GM21390 (cell line): Measurements from ENCODE around the gene PAN3.
"Not testable (repeated sequence)": the region's sequence is repeated elsewhere in the genome, so short reads cannot be mapped to it uniquely, and the experiment has no call there.

Source experiments
- ATAC-seq: cut with Tn5 transposase; IDR thresholded peaks from one replicate; pipeline ENCODE4 v1.9.1; 2021; ENCODE audit not compliant: unreplicated experiment

Gene PAN3

DNA sequence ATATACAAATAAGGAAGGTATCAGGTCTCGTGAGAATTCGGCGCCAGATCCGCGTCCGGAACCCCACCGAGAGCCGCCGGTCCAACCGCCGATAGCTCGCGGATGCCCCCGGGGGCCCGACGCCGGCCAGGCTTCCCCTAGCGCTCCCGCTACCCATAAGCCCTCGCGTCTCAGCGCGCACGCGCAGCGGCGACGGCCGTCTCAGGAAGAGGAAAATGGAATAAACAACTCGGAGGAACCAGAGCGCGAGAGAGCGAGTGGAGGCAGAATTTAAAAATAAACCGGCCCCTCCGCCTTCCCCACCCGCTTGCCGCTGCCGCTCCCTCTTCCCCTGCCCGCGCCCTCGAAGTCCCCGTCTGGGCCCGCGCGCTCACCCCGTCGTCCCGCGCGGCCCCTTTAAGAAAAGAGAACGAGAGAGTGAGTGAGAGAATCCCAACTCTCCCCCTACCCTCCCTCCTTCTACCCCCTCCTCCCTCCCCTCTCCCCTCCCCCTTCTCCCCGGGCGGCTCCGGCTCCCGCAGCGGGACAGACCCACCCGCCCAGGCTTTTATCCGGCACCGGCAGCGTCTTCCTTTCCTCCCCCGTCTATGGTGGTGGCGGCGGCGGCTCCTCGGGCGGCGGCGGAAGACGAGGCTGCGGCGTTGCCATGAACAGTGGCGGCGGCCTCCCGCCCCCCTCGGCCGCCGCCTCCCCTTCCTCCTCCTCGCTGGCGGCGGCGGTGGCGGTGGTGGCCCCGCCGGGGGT, at the start of gene PAN3:
TSS of gene PAN3 (plus strand) at position 534 of the 744 bp plus-strand sequence. CDS start at position 647, 113 bp downstream.
- peak; percentile 54 for ATAC-seq

GRCh38 chr13:28089065-28089464, 49.3 kb upstream of the PAN3 start:
- no peak for ATAC-seq

- no peak for ATAC-seq
Measured at GRCh38 chr13:28092431-28092830, 45.9 kb upstream of the PAN3 start.

GRCh38 chr13:28093881-28094280, 44.5 kb upstream of the PAN3 start:
- ATAC-seq: no peak

GRCh38 chr13:28094306-28094705, 44.0 kb upstream of the PAN3 start:
- no peak for ATAC-seq

GRCh38 chr13:28097503-28097902, 40.8 kb upstream of the PAN3 start:
- no peak for ATAC-seq

DNA sequence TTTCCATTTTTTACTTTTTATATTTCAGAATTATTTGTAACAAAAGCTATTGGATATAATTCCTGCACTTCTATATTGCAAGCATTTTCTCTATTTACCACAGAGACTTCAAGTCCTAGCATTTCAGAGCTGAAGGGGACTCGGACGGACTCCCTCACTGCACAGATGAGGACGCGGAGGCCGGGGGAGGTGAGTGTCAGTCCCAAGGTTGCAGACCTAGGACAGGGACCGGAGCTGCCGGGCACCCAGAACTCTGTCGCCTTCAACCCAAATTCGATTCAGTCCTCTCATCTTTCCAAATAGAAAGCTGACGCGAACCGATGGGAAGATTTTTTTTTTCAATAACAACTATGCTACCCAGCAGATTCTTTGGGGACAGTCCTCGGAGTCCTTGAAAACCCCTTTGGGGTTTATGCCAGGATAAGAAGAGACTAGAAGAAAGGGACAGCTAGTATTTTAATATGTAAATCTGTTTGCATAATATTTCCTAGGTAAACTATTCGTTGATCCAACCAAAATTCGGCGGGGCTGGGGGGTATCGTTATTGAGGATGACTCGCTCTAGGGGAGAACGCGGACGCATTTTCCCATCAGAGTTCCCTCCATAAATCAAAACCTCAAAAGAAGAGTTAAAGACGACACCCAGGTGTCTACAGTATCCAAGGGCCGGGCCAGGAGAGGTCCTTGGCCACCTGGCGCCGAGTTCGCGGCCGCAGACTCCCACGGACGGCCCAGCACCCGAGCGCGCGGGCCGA, 38.8 kb upstream of the PAN3 start:
- ATAC-seq: no peak

GRCh38 chr13:28100150-28101121, 37.9 kb upstream of the PAN3 start, which contains the start of gene FLT3:
FLT3 (minus strand) TSS chr13:28100576; CDS start chr13:28100510, 66 bp downstream.
- ATAC-seq: peak; percentile 81

DNA sequence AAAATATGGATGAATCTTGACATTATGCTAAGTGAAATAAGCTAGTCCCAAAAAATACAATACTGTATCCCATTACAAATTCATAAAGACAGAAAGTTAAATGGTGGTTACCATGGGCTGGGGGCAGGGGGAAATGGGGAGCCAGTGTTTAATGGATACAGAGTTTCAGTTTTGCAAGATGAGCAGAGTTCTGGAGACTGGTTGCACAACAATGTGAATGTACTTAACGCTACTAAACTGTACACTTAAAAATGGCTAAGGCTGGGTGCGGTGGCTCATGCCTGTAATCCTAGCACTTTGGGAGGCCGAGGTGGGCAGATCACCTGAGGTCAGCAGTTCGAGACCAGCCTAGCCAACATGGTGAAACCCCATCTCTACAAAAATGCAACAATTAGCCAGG, 36.5 kb upstream of the PAN3 start:
- ATAC-seq: not testable (repeated sequence)

DNA sequence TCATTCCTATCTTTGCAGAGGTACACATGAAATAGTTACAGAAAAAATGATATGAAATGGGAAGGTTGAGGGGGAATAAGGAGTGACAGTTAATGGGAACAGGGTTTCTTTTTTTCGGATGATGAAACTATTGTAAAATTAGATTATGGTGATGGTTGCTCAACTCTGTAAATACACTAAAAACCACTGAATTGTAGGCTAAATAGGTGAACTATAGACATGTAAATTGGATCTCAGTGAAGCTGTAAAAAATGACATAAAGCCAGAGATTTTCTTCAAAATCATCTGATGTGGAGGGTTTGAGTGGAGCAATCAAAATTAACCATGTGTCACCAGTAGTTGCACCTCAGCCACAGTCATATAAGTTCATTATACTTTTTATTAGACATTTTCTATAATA, 31.4 kb upstream of the PAN3 start:
- ATAC-seq: no peak

- no peak for ATAC-seq
Measured at GRCh38 chr13:28110414-28110813, 27.9 kb upstream of the PAN3 start.

DNA sequence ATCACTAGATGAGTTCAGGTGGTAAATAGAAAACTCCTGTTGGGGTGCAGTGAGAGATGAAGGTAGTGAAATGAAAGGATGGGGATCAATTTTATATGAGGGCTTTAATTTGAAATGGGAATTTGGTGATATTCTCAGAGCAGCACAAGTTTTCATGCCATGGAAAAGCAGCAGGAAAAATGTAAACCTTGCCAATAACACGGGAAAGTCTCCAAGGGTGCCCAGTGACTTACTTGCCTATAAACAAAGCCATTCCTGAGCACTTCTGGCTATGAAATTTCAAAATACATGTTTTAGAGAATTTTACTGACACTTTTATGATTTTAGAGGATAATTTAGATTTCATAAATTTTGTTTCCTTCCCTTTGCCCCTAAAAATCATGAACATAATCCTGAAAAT, 21.6 kb upstream of the PAN3 start:
- no peak for ATAC-seq

GRCh38 chr13:28117689-28118377, 20.5 kb upstream of the PAN3 start:
- no peak for ATAC-seq

- ATAC-seq: no peak
Measured at GRCh38 chr13:28120317-28120716, 18.0 kb upstream of the PAN3 start.

DNA sequence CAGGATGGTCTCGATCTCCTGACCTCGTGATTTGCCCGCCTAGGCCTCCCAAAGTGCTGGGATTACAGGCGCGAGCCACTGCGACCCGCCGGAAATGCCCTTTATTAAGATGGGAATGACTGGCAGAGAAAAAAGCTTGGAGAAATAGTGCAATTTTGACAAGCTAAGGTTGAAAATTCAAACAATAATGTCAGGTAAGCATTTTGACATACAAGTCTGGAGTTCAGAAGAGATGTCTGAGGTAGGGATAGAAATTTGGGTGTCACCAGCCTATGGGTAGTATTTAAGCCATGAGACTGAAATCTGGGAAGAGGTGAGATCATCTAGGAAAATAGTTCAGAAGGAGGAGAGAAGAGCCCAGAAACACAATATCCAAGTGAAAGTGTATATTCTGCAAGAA, 17.1 kb upstream of the PAN3 start:
- ATAC-seq: no peak

- no peak for ATAC-seq
Measured at GRCh38 chr13:28128030-28128429, 10.3 kb upstream of the PAN3 start.

GRCh38 chr13:28128926-28129325, 9.4 kb upstream of the PAN3 start:
- ATAC-seq: no peak

DNA sequence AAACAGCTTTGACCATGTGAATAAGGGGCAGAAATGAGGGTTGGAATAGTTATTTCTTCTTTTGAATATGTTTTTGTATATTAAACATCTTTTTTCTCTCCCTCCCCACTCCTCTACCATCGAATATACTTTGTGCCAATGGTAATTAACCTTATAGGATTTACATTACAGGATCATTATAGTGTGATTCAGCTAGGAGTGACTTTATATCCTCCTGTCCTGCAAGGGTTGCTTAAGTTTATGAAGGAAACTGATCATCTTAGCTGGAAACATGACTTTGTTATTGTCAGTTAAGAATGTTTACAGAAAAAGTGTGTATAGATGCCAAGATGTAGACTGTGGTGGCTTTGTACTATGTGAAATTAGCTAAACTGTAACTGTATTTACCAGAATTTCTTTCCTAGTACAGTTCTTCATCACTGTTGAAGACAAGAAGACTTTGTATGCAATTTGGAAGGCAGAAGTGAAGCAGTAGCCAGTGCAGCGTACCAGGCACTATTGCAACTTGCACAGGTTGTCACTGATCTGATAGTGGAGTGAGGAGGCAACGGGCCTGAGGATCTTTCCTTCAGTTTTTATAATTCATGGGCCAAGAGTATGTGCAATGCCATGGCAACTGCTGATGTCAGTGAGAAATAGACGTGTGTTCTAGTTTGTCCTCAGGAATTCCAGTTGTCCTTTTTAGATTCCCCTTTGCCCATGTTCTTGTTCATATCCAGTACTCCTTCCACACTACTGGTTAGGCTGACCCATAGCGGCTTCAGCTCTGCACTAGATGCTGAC, 8.2 kb upstream of the PAN3 start:
- ATAC-seq: no peak

DNA sequence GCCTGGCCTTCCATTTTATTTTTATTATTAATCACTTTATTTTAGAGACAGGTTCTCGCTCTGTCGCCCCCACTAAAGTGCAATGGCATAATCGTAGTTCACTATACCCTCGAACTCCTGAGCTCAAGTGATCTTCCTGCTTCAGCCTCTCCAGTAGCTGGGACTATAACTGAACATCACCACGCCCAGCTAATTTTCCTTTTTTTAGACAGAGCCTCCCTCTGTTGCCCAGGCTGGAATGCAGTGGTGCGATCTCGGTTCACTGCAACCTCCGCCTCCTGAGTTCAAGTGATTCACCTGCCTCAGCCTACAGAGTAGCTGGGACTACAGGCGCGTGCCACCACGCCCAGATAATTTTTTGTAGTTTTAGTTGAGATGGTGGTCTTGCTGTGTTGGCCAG, 6.7 kb upstream of the PAN3 start:
- ATAC-seq: no peak

DNA sequence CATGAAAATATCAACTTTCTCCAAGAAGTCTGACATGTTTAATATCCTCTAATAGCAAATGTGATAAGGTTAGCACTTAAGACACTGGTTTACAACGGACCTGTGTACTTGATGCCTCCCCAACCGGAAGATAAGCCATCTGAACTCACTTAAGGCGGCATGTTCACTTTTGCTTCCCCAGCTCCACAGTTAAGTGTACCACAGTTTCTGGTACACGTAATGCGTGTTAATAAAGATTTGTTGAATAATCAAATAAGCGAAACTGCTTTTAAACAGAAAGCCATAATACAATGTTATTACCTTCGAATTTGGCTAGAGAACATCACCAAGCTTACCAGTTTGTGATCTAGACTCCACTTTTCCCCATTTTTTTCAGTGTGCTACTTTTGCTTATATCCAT, 1.4 kb upstream of the PAN3 start:
- ATAC-seq: no peak
